Small intestine (tissue), 7 donors: ENCODE measurements around the gene ABI3BP. TPM values are rescaled to one million over a fixed set of nuclear protein-coding genes. Genes with fewer than 3 reads are reported as not detected.

Source experiments
- DNase-seq, 2 donors: peaks; one replicate each; pipeline versions ENCODE4 v3.0.0 to v3.0.0-alpha.2; 2013
- FAIRE-seq: peaks from 2 replicates; lab custom pipeline; 2012; peaks lifted over from hg19 to GRCh38; lab: Jason Lieb, UNC
- H3K27ac ChIP-seq, 3 donors: one replicate each; pipeline ENCODE4 v1.5.1; 2013; ENCODE audit warnings: low read length in 2 of 3, mild to moderate bottlenecking in 2 of 3, control low read depth in 1 of 3, inconsistent platforms in 1 of 3, low read depth in 1 of 3, moderate library complexity in 1 of 3
- H3K27me3 ChIP-seq, 3 donors: one replicate each; pipeline ENCODE4 v1.6.1; 2013; ENCODE audit warnings: low read length in 3 of 3, inconsistent platforms in 1 of 3; ENCODE audit not compliant: control insufficient read depth in 3 of 3, insufficient read depth in 3 of 3
- H3K36me3 ChIP-seq, 3 donors: one replicate each; pipeline ENCODE4 v1.6.1; 2013; ENCODE audit warnings: low read length in 3 of 3, inconsistent platforms in 1 of 3, low read depth in 1 of 3, mild to moderate bottlenecking in 1 of 3, moderate library complexity in 1 of 3; ENCODE audit not compliant: control insufficient read depth in 3 of 3, insufficient read depth in 2 of 3
- H3K4me1 ChIP-seq, 3 donors: one replicate each; pipeline ENCODE4 v1.6.1; 2013; ENCODE audit warnings: low read length in 2 of 3, inconsistent platforms in 1 of 3, low read depth in 1 of 3, mild to moderate bottlenecking in 1 of 3, moderate library complexity in 1 of 3; ENCODE audit not compliant: control insufficient read depth in 3 of 3, insufficient read depth in 2 of 3
- H3K4me3 ChIP-seq, 3 donors: one replicate each; pipeline ENCODE4 v1.5.1; 2013; ENCODE audit warnings: low read length in 3 of 3, control low read depth in 1 of 3, inconsistent platforms in 1 of 3, low read depth in 1 of 3, mild to moderate bottlenecking in 1 of 3, moderate library complexity in 1 of 3
- H3K9me3 ChIP-seq, 2 donors: one replicate each; pipeline ENCODE4 v1.6.1; 2013; ENCODE audit warnings: low read depth in 1 of 2, low read length in 1 of 2; ENCODE audit not compliant: control insufficient read depth in 2 of 2, insufficient read depth in 1 of 2
- whole genome bisulfite sequencing, 3 donors: extraction: QIAGEN DNeasy Blood & Tissue Kit; methylation state at CpG; one replicate each; pipeline ENCODE4 v1.1.7; 2013; 5-methylcytosine and 5-hydroxymethylcytosine counted together
- polyA plus RNA-seq, 4 donors: library from polyadenylated mRNA; stranded (reverse) in 3 of 4; unstranded in 1 of 4; fragments of 200-250 nt in 3 of 4; fragments of 120-200 nt in 1 of 4; gene quantifications; one replicate each; pipeline versions ENCODE4 v1.2.1 to v1.2.3, GENCODE V29; 2013
- donor health status: healthy with polysubstance abuse.
- donor health status: control.
- donor health status: control.
- donor health status: Bipolar disorder and iron deficiency.
- donor health status: healthy.

ABI3BP gene
- polyA plus RNA-seq, 4 donors = 0.54 to 122 (median 14.4) TPM; not detected in 1

- Histone ChIP-seq H3K9me3 (no peaks in the 10 kb centered on the region), H3K4me1 (no peaks in the 10 kb centered on the region), H3K36me3 (no peaks in the 10 kb centered on the region), H3K27me3 (no peaks in the 10 kb centered on the region), H3K4me3 (no peak overlapping the region), H3K27ac (no peak overlapping the region)
- DNase-seq = no peak
- 15 to 31% (median 19%) methylated on average over 3 of the region's 3 CpGs for WGBS, 3 donors
- no peak for FAIRE-seq
These were observed 167.6 kb downstream of the ABI3BP start for GRCh38 chr3:100825574-100825973.

GRCh38 chr3:100815583-100815982 lies 177.6 kb downstream of the ABI3BP start:
- H3K9me3 ChIP-seq = no peaks in the 10 kb centered on the region
- no peak overlapping the region for H3K4me3 ChIP-seq
- H3K36me3 ChIP-seq = no peaks in the 10 kb centered on the region
- H3K4me1 ChIP-seq = no peaks in the 10 kb centered on the region
- 75 to 96% (median 86%) methylated on average over 3 of the region's 3 CpGs for WGBS, 3 donors
- DNase-seq (no peak), FAIRE-seq (no peak)
- no peaks in the 10 kb centered on the region for H3K27me3 ChIP-seq
- H3K27ac ChIP-seq = no peak overlapping the region

GRCh38 chr3:100813828-100814227 lies 179.4 kb downstream of the ABI3BP start:
- Histone ChIP-seq H3K9me3 (no peaks in the 10 kb centered on the region), H3K4me3 (no peak overlapping the region), H3K27me3 (no peaks in the 10 kb centered on the region), H3K36me3 (no peaks in the 10 kb centered on the region), H3K4me1 (no peaks in the 10 kb centered on the region), H3K27ac (no peak overlapping the region)
- DNase-seq = no peak
- FAIRE-seq = no peak
- 80 to 97% (median 86%) methylated on average over 2 of the region's 2 CpGs for WGBS, 3 donors

- no peaks in the 10 kb centered on the region for H3K36me3 ChIP-seq
- H3K4me3 ChIP-seq = no peak overlapping the region
- FAIRE-seq = no peak
- no peak for DNase-seq
- 80 to 84% (median 81%) methylated on average over 6 of the region's 6 CpGs for WGBS, 3 donors
- H3K4me1 ChIP-seq = no peaks in the 10 kb centered on the region
- no peaks in the 10 kb centered on the region for H3K9me3 ChIP-seq
- no peaks in the 10 kb centered on the region for H3K27me3 ChIP-seq
- H3K27ac ChIP-seq = no peak overlapping the region
These were observed 181.3 kb downstream of the ABI3BP start for GRCh38 chr3:100811779-100812507.

GRCh38 chr3:100810671-100811070 lies 182.6 kb downstream of the ABI3BP start:
- no peaks in the 10 kb centered on the region for H3K4me1 ChIP-seq
- no peaks in the 10 kb centered on the region for H3K27me3 ChIP-seq
- no peaks in the 10 kb centered on the region for H3K36me3 ChIP-seq
- H3K27ac ChIP-seq = no peak overlapping the region
- 75 to 95% (median 89%) methylated on average over 1 of the region's 1 CpG for WGBS, 3 donors
- no peak for FAIRE-seq
- no peak for DNase-seq
- H3K4me3 ChIP-seq = no peak overlapping the region
- H3K9me3 ChIP-seq = no peaks in the 10 kb centered on the region

GRCh38 chr3:100804631-100805030 lies 188.6 kb downstream of the ABI3BP start:
- FAIRE-seq (no peak), DNase-seq (no peak)
- H3K27me3 ChIP-seq = peaks cover 0 to 3% (median 0%) of the 10 kb centered on the region in 3 donors
- no peaks in the 10 kb centered on the region for H3K36me3 ChIP-seq
- H3K9me3 ChIP-seq = no peaks in the 10 kb centered on the region
- no peaks in the 10 kb centered on the region for H3K4me1 ChIP-seq
- H3K27ac ChIP-seq = no peak overlapping the region
- 56 to 76% (median 65%) methylated on average over 2 of the region's 2 CpGs for WGBS, 3 donors
- no peak overlapping the region for H3K4me3 ChIP-seq

GRCh38 chr3:100803711-100804110 lies 189.5 kb downstream of the ABI3BP start:
- Histone ChIP-seq H3K36me3 (no peaks in the 10 kb centered on the region), H3K27ac (no peak overlapping the region), H3K4me3 (no peak overlapping the region), H3K27me3 (peaks cover 0 to 3% (median 0%) of the 10 kb centered on the region in 3 donors), H3K4me1 (no peaks in the 10 kb centered on the region), H3K9me3 (no peaks in the 10 kb centered on the region)
- FAIRE-seq = no peak
- no peak for DNase-seq

GRCh38 chr3:100802126-100802525 lies 191.1 kb downstream of the ABI3BP start:
- peaks cover 0 to 3% (median 0%) of the 10 kb centered on the region in 3 donors for H3K27me3 ChIP-seq
- H3K36me3 ChIP-seq = no peaks in the 10 kb centered on the region
- DNase-seq = no peak
- no peak overlapping the region for H3K4me3 ChIP-seq
- H3K9me3 ChIP-seq = no peaks in the 10 kb centered on the region
- no peaks in the 10 kb centered on the region for H3K4me1 ChIP-seq
- no peak overlapping the region for H3K27ac ChIP-seq
- WGBS, 3 donors = 82 to 93% (median 91%) methylated on average over 2 of the region's 2 CpGs
- FAIRE-seq = no peak

GRCh38 chr3:100798012-100798411 lies 195.2 kb downstream of the ABI3BP start:
- no peaks in the 10 kb centered on the region for H3K4me1 ChIP-seq
- no peaks in the 10 kb centered on the region for H3K27me3 ChIP-seq
- no peaks in the 10 kb centered on the region for H3K9me3 ChIP-seq
- no peak overlapping the region for H3K27ac ChIP-seq
- DNase-seq (no peak), FAIRE-seq (no peak)
- no peak overlapping the region for H3K4me3 ChIP-seq
- no peaks in the 10 kb centered on the region for H3K36me3 ChIP-seq
- 60 to 91% (median 79%) methylated on average over 1 of the region's 1 CpG for WGBS, 3 donors
